HEK293T (cell line): ENCODE data around the gene PTPRO.

Experiments used
- CTCF ChIA-PET: fragments of 350-600 bp; formaldehyde crosslinking; extraction: SDS; loops from one replicate; lab custom pipeline; 2021; ENCODE audit warnings: antibody characterized with exemption, inconsistent platforms; lab: Yijun Ruan, JAX
- POLR2A ChIA-PET: fragments of 350-600 bp; formaldehyde crosslinking; extraction: SDS; loops from one replicate; lab custom pipeline; 2020; ENCODE audit warnings: antibody characterized with exemption, inconsistent platforms; lab: Yijun Ruan, JAX
- DNase-seq: peaks from one replicate; pipeline ENCODE4 v3.0.0; 2012; ENCODE audit warnings: mixed read lengths; ENCODE audit errors: extremely low spot score
- ARNT ChIP-seq: fragments of 450-650 bp; IDR thresholded peaks from 2 replicates; pipeline ENCODE4 v1.6.1; 2017; ENCODE audit warnings: mild to moderate bottlenecking
- BHLHE40 ChIP-seq: fragments of 450-650 bp; IDR thresholded peaks from 2 replicates; pipeline ENCODE4 v1.6.1; 2016; ENCODE audit warnings: mild to moderate bottlenecking, moderate library complexity, borderline replicate concordance
- CTBP1 ChIP-seq: fragments of 450-650 bp; IDR thresholded peaks from 2 replicates; pipeline ENCODE4 v1.6.1; 2016; ENCODE audit warnings: borderline replicate concordance
- ELF4 ChIP-seq: fragments of 450-650 bp; IDR thresholded peaks from 2 replicates; pipeline ENCODE4 v1.6.1; 2017; ENCODE audit warnings: antibody characterized with exemption
- FOXA1 ChIP-seq: fragments of 450-650 bp; IDR thresholded peaks from 2 replicates; pipeline ENCODE4 v1.6.1; 2016; ENCODE audit warnings: mild to moderate bottlenecking
- FOXK2 ChIP-seq: fragments of 450-650 bp; IDR thresholded peaks from 2 replicates; pipeline ENCODE4 v1.6.1; 2016; ENCODE audit warnings: mild to moderate bottlenecking
- FOXM1 ChIP-seq: fragments of 450-650 bp; IDR thresholded peaks from 2 replicates; pipeline ENCODE4 v1.6.1; 2017; ENCODE audit warnings: mild to moderate bottlenecking, borderline replicate concordance
- HDGF ChIP-seq: fragments of 450-650 bp; IDR thresholded peaks from 2 replicates; pipeline ENCODE4 v1.6.1; 2017; ENCODE audit warnings: antibody characterized with exemption, borderline replicate concordance
- L3MBTL2 ChIP-seq: fragments of 450-650 bp; conservative IDR thresholded peaks from 2 replicates; pipeline ENCODE4 v1.6.1; 2016; ENCODE audit warnings: mild to moderate bottlenecking
- LEF1 ChIP-seq: fragments of 450-650 bp; IDR thresholded peaks from 2 replicates; pipeline ENCODE4 v1.6.1; 2017; ENCODE audit warnings: mild to moderate bottlenecking, borderline replicate concordance
- NFRKB ChIP-seq: fragments of 450-650 bp; IDR thresholded peaks from 2 replicates; pipeline ENCODE4 v1.6.1; 2016; ENCODE audit warnings: mild to moderate bottlenecking, moderate library complexity
- SP1 ChIP-seq: fragments of 450-650 bp; IDR thresholded peaks from 2 replicates; pipeline ENCODE4 v1.6.1; 2017
- SUZ12 ChIP-seq: fragments of 450-650 bp; IDR thresholded peaks from 2 replicates; pipeline ENCODE4 v1.6.1; 2016; ENCODE audit warnings: mild to moderate bottlenecking
- TARDBP ChIP-seq: fragments of 450-650 bp; IDR thresholded peaks from 2 replicates; pipeline ENCODE4 v1.6.1; 2016
- ZNF384 ChIP-seq: fragments of 450-650 bp; IDR thresholded peaks from 2 replicates; pipeline ENCODE4 v1.6.1; 2016
- TF ChIP-seq, protein P1 (sequence below): fragments of 450-650 bp; IDR thresholded peaks from 2 replicates; pipeline ENCODE4 v1.6.1; 2016

Gene PTPRO

DNA sequence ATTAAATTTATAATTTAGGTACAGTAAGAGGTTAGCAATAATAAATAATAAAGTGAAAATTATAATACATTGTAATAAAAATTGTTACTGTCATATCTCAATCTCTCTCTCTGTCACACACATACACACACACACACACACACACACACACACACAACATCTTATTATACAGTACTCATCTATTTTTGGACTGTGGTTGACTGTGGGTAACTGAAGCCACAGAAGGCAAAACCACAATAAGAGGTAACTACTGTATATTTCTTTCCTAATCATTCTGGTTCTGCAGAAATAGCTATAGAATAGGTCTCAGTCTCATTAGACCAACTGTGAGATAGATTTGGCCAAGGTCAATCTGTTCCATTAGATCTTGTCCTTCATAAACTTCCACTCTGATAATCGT, 33.1 kb upstream of the PTPRO start:
- DNase-seq, result no peak
- CTCF ChIA-PET, result no interaction called here
- no peak for TF ChIP-seq ELF4
- no peak for TF ChIP-seq SP1
- TF ChIP-seq, protein P1, sequence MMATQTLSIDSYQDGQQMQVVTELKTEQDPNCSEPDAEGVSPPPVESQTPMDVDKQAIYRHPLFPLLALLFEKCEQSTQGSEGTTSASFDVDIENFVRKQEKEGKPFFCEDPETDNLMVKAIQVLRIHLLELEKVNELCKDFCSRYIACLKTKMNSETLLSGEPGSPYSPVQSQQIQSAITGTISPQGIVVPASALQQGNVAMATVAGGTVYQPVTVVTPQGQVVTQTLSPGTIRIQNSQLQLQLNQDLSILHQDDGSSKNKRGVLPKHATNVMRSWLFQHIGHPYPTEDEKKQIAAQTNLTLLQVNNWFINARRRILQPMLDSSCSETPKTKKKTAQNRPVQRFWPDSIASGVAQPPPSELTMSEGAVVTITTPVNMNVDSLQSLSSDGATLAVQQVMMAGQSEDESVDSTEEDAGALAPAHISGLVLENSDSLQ, result no peak
- TF ChIP-seq TARDBP, result no peak
- TF ChIP-seq CTBP1, result no peak
- no peak for TF ChIP-seq L3MBTL2
- TF ChIP-seq FOXM1, result no peak
- no peak for TF ChIP-seq HDGF
- no peak for TF ChIP-seq FOXA1
- TF ChIP-seq FOXK2, result no peak
- no peak for TF ChIP-seq NFRKB
- TF ChIP-seq SUZ12, result no peak
- TF ChIP-seq ARNT, result no peak
- no peak for TF ChIP-seq ZNF384
- no peak for TF ChIP-seq BHLHE40
- TF ChIP-seq LEF1, result no peak
- POLR2A ChIA-PET, result no interaction called here

DNA sequence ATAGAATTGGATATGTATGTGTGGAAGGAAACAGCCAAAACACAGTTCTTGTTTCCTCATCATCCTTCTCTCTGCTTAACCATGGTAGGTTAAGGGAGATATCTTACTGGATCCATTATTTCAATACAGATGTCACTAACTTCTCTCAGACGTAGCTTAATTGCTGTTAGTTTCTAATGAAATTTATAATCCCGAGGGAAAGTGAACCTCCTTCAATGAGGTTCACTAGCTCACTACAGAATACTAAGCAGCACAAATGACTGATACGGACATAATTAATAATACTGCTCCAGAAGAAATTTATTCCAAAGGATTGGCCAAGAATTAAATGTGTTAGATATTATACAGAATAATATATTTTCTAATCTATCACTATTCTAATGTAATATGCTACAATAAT, 28.6 kb upstream of the PTPRO start:
- ChIA-PET CTCF (no interaction called here), POLR2A (no interaction called here)
- TF ChIP-seq LEF1 (no peak), NFRKB (no peak), ZNF384 (no peak), SUZ12 (no peak), FOXA1 (no peak), CTBP1 (no peak), L3MBTL2 (no peak), FOXM1 (no peak), ELF4 (no peak), BHLHE40 (no peak), ARNT (no peak), SP1 (no peak), HDGF (no peak), FOXK2 (no peak), TARDBP (no peak)
- TF ChIP-seq, protein P1, result no peak
- DNase-seq, result no peak

DNA sequence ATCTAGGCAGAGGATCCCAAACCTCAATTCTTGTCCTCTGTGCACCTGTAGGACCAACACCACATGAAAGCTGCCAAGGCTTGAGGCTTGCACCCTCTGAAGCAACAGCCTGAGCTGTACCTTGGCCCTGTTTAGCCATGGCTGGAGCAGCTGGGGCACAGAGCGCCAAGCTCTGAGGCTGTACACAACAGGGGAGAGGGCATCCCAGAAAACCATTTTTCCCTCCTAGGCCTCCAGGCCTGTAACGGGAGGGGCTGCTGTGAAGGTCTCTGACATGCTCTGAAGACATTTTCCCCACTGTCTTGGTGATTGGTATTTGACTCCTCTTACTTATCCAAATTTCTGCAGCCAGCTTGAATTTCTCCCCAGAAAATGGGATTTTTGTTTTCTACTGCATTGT, 22.4 kb upstream of the PTPRO start:
- ChIA-PET POLR2A (no interaction called here), CTCF (no interaction called here)
- DNase-seq, result no peak
- TF ChIP-seq TARDBP (no peak), CTBP1 (no peak), ELF4 (no peak), ARNT (no peak), L3MBTL2 (no peak), FOXK2 (no peak), BHLHE40 (no peak), FOXM1 (no peak), ZNF384 (no peak), SUZ12 (no peak), HDGF (no peak), SP1 (no peak), LEF1 (no peak), NFRKB (no peak), FOXA1 (no peak)
- TF ChIP-seq, protein P1, result no peak

DNA sequence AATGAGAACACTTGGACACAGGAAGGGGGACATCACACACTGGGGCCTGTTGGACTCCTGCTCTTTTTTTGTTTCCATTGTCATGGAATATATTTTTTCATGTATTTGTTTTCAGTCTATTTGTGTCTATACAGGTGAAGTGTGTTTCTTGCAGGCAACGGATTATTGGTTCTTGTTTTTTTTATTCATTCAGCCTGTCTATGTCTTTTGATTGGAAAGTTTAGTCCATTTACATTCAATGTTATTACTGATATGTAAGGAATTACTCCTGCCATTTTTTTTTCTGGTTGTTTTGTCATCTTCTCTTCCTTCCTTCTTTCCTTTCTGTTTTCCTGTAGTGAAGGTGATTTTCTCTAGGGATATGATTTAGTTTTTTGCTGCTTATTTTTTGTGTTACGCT, 18.0 kb upstream of the PTPRO start:
- no peak for DNase-seq
- CTCF ChIA-PET, result no interaction called here
- POLR2A ChIA-PET, result no interaction called here
- TF ChIP-seq ZNF384 (no peak), ARNT (no peak), FOXA1 (no peak), ELF4 (no peak), TARDBP (no peak), FOXM1 (no peak), SUZ12 (no peak), CTBP1 (no peak), BHLHE40 (no peak), LEF1 (no peak), HDGF (no peak), SP1 (no peak), FOXK2 (no peak), NFRKB (no peak), L3MBTL2 (no peak)
- TF ChIP-seq, protein P1, result no peak

DNA sequence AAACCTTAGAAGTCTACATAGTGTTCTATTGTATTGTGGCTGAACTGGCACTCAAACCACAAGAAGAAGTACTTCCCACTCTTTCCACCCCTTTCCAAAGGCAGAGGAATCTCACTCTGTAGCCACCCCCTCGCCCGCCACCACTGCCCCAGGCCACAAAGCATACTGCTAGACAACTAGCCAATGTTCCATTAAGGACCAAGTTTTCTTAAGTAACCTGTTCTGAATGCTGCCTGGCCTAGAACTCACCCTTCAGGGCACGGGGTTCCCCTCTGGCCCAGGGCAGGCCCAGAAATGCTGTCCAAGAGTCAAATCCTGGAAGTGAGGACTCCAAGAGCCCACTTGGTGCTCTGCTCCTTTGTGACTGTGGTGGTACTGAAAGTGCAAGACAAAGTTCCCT, 15.7 kb upstream of the PTPRO start:
- ChIA-PET CTCF (no interaction called here), POLR2A (no interaction called here)
- no peak for DNase-seq
- no peak for TF ChIP-seq FOXM1
- TF ChIP-seq, protein P1, result no peak
- no peak for TF ChIP-seq LEF1
- TF ChIP-seq ELF4, result no peak
- no peak for TF ChIP-seq ZNF384
- no peak for TF ChIP-seq TARDBP
- TF ChIP-seq CTBP1, result no peak
- no peak for TF ChIP-seq ARNT
- TF ChIP-seq L3MBTL2, result no peak
